Activated CD4-positive, alpha-beta T cell treated with anti-CD3 and anti-CD28 coated beads for 1 hour (primary cell): ENCODE measurements around the gene SATB2.

ENCODE experiments used
- DNase-seq: peaks from one replicate; pipeline ENCODE4 v3.0.0-alpha.2; 2020

The SATB2 gene

DNA sequence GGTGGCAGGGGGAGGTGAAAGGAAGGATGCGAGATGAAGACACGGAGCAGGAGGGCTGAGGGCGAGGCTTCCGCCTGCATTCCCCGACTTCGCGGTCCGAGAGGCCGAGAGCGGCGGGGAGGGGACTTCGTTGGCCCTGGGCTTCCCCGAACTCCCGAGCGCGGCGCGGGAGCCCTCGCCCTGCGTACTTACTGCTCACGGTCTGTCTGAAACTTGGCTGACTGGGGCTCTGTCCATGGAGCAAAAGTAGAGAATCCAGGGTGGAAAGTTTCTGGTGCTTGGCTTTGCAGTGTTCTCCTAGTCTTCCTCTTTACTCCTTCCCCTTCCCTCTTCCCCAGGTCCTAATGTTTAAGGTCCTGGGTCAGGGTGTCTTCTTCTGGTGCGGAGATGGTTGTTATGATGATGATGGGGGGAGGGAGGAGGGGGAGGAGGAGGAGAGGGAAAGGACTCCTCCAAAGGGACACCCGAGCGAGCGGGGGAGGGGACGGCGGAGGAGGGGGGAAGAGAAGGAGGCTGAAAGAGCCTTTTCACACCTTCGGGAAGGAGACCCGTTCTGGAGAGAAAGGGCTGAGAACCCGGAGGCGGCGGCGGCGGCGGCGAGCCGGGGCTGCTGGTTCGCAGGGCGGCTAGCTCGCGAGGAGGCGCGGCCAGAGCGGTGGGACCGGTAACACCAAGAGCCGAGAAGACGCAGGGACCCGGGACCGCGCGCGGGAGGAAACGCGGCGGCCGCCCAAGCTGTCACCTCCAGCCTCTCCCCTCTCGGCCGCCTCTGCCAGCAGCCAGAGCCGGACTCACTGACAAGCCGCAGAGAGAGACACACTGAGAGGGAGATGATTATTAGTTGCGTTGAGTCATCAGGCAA lies at the start of gene SATB2:
SATB2 (minus strand) TSS at position 793 of the 862 bp plus-strand sequence. CDS start 1,902 bp downstream, outside the sequence.
- DNase-seq, result no peak

DNA sequence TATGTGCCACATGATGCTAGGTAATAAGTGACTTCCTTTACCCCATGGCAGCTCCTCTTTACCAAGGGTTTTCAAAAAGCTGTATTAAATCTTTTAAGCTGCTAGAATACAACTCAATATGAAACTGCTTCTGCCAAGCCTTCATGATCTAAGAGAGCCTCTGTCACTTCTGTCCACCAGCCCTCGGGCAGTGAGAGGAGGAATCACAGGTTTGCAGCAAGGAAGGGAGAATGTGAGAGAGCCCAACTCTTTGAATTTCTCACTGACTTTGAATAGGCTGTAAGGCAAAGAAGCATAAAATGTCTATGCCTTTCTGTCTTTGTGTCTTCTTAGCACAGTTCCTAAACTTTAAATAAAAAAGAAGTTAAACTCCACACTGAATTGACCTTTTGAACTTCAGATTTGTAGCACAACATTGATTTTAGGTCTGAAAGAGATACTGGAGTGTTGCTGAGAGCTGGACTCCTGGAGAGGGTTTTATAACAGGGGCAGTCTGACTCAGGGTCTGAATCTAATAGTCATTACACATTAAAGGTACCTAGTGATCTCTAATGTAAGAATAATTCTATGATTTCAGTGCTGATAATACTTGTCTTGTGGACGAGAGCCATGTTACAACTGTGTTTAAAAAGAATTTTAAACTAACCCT lies 48.1 kb upstream of the SATB2 start:
- no peak for DNase-seq

DNA sequence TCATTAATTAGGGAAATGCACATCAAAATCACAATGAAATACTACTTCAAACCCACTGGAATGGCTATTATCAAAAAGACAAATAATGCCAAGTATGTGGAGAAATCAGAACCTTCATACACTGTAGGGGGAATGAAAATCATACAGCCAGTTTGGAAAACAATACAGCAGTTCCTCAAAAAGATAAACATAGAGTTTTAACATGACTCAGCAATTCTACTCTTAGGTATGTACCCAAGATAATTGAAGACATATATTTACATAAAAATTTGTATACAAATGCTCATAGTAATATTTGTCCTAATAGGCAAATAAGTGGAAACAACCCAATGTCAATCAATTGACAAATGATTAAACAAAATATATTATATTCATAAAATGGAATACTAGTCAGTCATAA lies 45.4 kb upstream of the SATB2 start:
- DNase-seq, result no peak

DNA sequence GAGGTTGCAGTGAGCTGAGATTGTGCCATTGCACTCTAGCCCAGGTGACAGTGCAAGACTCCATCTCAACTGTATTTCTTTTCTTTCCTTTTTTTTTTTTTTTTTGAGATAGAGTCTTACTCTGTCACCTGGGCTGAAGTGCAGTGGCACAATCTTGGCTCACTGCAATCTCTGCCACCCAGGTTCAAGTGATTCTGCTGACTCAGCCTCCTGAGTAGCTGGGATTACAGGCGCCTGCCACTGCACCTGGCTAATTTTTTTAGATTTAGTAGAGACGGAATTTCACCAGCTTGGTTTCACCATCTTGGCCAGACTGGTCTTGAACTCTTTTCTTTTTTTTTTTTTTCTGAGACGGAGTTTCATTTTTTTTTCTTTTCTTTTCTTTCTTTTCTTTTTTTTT lies 41.3 kb upstream of the SATB2 start:
- DNase-seq, result no peak

DNA sequence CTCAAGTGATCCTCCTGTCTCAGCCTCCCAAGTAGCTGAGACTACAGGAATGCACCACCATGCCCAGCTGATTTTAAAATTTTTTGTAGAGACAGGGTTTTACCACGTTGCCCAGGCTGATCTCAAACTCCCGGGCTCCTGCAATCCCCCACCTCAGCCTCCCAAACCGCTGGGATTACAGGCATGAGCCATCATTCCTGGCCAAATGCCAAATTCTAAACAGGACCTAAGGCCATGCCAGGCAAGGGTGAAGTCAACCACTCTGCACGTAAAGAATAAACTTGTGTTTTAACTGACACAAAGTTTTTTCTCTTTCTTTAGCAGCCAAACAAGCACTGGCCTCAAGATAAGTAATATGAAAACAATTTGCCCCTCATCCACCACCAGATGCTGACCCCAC lies 37.4 kb upstream of the SATB2 start:
- no peak for DNase-seq

DNA sequence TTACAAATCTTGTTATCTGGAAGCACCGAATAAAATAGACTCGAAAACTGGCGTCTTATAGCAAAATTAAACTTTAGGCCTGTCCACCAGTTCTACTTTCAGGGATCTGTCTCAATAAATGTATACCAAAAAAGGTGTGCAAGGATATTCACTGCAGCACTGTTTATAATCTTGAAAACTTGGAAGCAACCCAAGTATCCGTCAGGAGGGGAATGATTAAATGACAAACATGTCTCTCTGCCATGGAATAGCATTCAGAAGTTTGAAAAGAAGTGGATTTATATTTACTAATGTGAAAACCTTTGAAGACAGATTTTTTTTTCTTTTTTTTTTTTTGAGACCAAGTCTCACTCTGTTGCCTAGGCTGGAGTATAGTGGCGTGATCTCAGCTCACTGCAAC lies 32.3 kb upstream of the SATB2 start:
- no peak for DNase-seq

DNA sequence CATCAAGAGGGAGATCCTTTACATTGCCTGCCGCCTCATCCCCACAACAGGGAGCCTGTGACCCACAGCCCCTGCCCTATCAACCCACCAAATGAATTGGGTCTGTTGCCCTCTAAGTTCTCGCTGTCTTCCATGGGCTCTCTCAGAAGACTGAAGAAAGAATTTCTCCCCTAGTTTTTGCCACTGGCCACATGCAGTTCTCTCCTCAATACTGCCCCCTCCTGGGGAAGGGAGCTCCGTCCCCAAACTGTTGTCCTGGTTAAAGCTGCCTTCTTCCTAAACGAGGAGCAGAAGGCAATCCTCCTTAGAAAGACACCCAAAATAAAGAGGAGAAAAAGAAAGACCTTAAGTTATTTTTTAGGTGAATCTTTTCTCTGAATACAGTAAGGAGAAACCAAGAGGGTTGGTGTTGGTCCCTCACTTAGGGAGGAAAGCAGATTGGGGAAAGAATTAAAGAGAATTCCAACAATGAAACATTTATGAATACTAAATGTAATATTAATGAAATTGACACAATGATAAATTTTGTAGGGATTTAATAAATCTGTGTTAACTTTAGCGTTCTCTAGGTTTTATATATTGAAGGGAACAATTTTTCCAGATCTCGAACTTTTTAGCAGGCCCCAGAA lies 31.1 kb upstream of the SATB2 start:
- DNase-seq, result no peak

DNA sequence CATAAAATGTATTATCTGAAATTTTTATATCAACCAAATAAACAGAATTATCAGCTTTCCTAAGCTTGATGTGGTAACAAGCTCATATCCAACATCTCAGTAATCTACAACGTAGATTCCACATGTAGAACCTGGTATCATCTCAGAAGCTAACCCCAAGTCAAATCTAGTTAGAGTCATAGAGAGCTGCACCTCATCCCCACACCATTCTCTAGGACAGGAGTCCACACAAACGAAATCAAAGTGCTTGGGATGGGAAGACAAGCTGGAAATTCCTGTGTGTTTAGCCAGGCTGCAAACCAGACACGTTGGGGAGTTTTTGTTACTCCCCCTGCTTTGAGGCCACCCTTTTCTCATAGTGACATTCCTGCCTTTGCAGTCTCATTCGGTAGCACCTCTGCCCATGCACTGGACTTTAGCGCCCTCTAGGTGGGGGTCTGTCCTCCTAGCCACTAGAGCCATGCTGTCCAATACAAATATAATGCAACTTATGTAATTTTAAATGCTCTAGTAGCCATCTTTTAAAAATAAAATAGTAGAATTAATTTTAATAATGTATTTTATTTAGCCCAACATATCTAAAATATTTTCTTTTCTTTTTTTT lies 28.1 kb upstream of the SATB2 start:
- no peak for DNase-seq

DNA sequence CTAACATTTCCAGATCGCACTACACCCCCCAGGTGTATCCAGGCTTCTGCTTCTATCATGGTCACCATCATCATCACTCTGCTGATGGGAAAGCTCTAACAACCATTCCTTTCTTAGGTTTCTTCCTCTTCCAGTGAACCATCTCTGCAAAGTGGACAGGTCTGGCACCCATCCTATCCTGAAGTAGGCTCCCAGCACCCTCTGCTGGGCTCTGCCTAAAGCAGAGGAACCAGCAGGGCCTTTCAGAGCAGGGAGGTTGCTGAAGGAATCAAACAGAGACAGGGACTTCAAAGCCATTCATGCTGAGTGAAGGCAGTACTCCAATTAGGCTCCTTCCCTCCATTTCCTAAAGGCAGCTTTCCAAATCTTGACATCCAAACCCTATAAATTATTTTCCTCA lies 27.2 kb upstream of the SATB2 start:
- DNase-seq, result no peak

DNA sequence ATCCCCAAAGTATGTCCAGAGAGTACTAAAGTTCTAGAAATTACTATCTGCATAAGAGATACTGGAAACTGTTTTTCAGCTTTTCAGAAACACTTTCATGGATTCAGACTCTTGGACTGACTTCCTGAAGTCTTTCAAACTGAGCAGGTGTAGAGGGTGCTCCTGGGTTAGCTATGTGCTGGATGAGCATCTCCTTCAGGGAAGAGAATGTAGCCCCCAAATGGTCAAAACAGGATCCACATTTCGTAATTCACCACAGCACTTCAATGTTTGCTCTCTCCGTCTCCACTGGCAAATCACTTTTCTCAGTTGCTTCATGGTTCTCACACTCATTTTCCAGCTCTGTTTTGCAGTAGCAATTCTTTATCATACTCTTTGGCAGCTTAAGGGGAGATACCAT lies 23.2 kb upstream of the SATB2 start:
- DNase-seq, result no peak

DNA sequence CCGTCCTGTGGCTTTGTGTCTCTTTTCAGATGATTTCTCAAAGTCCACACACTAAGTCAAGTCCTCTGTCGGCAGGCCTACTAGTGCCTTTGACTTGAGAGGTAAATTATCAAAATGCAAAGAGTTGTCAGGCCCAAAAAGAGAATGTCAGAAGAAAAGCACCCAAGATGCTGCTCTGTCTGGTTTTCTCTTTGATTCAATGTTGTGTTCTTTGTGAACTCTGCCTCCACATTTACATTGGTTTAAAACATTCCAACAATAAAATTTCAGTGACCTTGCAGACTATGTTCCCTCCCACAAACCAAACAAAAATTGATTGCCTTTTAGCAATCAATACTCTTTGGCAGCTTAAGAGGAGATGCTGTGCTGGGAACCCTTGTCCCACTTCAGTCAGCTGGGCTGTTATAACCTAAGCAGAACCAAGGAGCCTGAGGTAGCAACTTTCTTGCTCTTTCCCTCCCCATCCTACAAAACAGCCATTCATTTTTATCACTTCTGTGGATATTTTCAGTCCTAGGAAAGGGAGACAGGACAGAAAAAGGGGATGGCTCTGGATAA lies 19.6 kb upstream of the SATB2 start:
- no peak for DNase-seq

DNA sequence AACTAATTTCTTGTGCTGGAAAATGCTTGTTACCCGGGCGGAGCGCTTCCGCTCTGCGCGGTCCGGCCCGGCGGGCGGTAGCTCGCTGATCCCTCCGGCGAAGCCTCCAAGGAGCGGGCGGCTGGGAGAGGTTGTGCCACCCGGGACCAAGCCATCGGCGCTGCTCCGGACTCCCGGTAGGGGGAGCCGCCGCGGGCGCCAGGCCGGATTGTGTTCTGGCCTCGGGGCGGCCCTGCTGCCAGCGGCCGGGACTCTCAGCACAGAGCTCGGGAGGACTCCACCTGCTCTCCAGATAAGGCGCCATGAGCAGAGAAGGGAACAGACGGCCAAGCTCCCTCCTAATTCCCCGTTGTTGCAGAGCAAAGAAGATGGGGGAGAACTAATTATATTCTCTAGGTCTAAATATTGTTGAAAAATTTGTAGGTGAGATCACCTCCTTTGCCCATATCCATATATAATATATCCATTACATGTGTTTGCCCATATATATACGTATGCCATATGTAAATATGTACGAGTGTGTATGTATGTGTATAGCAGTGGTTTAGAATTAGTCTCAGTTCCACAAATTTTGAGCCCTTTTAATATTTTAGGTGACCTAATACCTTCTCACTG lies 13.8 kb upstream of the SATB2 start:
- DNase-seq, result no peak

DNA sequence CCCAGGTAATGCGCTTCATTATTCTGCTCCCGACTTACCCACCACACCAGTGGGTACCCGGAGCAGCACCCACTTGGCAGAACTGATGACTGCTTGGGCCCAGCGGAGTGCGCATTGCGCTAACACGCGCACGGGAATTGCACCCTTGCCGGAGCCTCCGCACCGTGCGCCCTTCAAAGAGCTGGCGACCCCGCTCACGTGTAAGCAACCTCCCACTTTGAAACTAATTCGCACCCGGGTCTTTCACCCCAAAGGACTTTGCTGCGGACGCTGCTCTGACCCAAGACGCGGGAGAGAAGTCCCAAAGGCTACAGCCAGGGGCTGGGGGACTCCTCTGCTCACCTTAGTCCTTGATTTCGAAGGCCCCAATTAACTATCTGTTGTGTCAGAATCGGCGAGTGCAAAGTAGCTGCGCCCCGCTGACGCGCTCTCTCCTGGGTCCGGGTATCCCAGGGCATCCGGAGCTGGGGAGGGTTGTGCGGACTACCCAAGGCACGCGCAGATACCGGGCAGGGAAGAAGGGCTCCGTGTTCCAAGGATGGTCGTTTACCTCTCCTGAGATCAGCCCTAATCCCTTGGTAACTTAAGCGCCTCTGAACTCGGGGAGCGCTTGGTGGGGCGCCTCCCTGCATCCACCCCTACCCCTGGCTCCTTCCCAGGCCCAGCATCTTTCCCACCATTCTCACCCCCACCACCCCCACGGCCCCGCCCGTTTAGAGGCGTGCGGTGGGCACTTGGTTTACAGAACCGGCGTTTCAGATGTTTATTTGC lies 13.1 kb upstream of the SATB2 start:
- no peak for DNase-seq

DNA sequence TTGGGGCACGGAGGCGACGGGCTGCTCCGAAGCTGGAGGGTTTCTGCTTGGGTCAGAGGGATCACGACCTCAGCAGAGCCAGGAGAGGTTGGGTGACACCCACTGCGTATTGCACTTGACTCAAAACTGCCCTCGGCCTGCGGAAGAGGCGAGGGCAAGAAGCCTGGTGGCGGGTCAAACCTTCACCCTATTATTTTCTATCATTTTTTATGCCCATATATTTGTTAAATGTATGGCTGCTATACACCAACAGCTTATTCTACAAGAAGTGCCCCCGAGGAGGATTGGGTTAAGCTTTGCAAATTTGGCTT lies 12.6 kb upstream of the SATB2 start:
- DNase-seq, result no peak

DNA sequence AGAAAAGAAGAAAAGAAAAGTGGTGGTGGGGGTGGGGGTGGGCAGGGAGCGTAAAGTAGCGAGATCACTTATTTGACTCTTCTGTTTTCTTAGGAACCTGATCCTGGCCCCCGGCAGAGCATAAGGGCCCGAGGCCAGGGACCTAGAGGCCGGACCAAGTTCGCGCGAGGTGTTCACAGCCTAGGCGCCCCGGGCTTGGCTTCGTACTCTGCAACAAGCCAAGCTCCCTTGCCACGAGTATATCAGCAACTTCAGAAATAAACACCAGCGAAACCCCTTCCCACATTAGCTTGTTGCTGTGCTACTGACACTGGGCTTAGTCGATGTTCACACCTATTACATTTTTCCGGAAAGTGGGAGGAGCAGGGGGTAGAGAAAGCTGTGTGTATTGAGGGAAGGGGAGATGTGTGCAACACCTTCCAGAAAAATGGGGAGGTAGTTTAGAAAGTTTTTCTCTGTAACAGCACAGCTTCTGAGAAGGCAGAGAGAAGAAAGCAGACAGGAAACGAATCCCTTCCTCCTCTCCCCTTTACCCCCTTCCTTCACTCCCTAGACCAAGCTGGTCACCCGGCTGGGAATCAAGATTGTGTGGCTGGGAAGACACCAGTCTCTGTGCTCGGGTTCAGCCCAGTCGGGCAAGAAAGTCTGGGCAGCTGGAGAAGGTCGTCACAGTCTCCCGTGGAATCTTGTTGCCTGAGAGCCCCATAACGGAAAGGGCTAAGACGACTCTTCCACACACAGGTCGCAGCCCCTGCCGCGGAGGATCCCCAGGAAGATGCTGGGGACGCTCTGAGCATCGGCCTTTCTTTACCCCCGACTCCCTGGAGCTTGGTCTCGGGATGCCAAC lies 12.0 kb upstream of the SATB2 start:
- no peak for DNase-seq

DNA sequence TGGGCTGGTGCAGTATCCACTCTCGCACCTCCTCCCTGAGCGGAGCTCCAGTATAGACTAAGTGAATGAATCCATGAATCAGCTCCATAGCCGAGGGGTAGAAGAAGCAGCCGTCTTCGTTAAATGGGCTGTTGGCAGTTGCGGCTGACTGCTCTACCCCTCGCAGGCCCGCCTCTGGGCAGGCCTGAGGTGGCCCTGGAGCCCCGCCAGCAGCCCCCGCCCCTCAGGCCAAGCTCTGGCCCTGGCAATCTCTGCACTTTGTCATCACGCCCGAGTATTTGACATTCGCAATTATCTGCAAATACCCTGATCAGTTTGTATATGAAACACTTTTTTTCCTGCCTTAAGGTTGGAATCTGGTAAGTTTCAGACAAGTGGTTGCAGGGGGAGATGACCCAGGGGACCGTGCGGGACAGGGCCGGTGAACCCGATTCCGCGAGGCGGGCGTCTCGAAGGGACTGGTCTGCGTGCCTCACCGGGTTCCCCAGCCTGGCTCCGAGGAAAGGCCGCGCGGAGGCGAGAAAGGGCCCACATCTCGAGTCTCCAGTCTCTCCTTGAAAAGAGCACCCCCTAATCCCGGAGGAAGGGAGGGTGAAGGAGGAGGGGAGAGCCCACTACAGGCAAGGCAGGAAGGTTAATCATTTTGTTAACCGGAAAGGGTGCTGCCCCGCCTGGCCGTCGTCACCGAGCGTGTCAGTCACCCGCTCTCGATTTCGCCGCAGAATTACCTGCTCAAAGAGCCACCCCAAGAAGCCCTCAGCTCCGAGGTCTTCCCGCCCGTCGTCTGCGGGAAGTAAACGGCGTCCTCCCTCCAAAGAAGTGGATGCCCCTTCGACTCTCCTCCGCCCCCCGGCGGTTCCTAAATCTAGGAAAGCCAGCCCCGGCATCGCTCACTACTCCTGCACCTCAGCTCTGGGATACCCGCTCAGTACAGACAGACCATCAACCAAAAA lies 11.1 kb upstream of the SATB2 start:
- DNase-seq, result no peak

DNA sequence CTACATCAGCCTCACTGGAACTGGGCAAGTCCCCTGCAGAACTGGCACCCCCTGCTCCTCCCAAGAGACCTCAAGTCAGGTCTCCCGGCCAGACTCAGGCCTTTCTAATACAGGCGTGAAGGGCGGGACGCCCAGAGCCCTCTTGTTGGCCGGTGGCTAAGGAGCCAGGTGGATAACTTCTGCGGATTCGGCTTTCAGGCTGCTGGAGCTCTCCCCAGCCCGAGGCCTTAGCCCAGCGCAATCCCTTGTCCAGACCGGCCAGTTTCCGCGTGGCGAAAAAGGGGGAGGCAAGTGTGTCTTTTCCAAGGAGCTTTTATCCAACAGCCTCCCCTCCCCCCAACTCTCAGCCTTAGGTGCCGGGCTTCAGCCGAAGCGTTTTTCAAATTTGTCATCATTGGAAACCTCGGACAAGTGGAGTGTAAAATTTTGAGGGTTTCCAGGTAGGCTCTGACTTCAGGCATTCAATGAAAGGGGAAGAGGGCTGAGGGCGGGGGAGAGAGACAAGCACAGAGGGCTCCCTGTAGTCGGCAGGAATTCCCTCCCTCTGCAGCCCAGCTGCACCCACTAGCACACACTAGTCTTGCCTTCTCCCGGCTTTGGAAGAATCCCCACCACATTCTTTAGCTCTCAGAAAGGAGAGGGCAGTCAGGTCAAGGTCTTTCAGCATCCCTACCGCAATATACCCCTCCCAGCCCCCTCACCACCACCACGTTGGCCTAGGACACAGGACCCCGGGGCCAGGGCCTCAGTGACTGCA lies 9.5 kb upstream of the SATB2 start:
- no peak for DNase-seq

DNA sequence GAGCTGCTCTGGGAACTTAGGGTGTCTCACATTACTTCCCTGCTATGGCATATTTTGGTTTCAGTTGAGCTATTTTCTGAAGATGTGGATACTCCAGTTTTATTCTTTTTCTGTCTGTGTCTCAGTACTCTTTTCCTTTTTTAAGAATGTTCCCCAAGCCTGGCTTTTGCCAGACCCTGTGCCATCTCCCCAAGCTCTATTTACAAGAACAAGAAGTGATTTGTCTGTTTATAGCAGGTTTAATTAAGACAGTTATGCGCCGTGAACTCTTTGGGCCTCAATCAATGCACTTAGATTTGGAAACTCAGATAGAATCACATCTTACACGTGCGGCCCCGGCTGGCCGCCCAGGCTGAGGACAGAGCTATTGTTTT lies 8.9 kb upstream of the SATB2 start:
- DNase-seq, result no peak

DNA sequence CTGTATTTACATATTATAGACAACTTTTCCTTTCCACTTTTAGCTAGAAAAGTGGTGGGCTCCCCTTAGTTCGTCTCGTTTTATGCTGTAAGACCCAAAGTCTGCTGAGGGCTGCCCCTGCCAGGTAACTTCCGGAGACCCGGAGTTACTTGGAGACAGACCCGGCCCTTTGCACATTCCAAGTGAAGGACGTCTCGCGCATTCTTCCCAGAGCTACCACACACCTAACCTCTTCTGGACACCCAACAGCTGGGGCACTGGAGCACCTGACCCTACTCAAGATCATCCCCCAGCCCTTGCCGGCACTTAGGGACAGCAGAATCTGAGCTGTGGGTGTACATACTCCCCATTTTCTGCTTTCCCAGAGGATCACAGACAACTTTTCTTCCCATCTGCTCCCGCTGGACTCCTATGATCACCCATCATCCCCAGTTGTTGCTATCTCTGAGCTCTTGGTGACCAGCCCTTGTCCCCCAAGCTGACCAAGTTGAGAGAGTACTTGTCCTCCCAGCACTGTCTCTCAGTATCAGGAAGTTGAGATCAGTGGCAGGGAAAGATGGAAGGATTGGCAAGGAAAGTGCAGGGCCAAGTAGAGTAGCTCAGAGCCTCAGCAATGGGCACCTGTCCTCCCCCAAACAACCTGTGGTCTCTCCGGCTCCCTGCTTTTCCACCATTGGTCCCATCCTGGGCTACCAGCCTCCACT lies 8.4 kb upstream of the SATB2 start:
- no peak for DNase-seq
